Stimulated activated CD8-positive, alpha-beta memory T cell treated with anti-CD3 and anti-CD28 coated beads, Interleukin-15, amount 100 ng/mL, for 1 hour (primary cell): ENCODE data around the gene ZNF90.
"Not testable (repeated sequence)": the region's sequence is repeated elsewhere in the genome, so short reads cannot be mapped to it uniquely, and the experiment has no call there.

Source experiments
- DNase-seq: peaks from one replicate; pipeline ENCODE4 v3.0.0-alpha.2; 2020; ENCODE audit warnings: low read depth

ZNF90 gene

DNA sequence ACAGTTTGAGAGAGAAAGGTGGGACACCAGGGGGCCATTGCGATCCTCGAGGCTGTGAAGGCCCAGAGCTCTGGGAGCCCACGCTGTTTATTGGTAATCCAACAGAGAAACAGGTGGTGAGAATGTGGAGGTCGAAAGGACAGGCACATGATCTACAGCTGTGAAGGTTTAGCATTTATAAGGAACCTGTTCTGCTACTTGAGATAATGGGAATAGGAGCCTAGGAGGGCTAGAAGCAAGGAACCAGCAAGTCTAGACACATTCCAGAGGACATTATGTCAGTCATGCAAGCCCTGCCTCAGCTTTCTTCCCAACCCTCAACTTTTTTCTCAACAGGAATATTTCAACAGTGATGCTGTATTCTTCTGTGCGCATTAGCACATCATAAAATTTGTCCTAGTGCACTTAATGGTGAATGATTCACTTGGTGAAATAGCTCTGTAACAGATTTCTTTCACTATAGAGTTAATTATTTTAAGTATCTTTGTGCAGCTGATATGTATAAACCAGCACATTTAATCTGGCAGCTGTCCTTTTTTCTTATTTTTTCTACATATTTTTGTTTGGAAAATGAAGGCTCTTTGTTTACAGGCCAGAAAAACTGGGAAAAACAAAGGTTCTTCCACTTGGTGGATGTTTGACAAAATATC lies 25.4 kb downstream of the ZNF90 start:
- DNase-seq, result no peak

GRCh38 chr19:20107301-20107700 lies 29.5 kb downstream of the ZNF90 start:
- no peak for DNase-seq

- not testable (repeated sequence) for DNase-seq
Observed at GRCh38 chr19:20118064-20118839, 40.5 kb downstream of the ZNF90 start.

- no peak for DNase-seq
Observed at GRCh38 chr19:20124879-20125278, 47.1 kb downstream of the ZNF90 start.

- DNase-seq, result not testable (repeated sequence)
Observed at GRCh38 chr19:20132933-20133332, 55.1 kb downstream of the ZNF90 start.

- DNase-seq, result not testable (repeated sequence)
Observed at GRCh38 chr19:20137714-20138113, 59.9 kb downstream of the ZNF90 start.

GRCh38 chr19:20151617-20152145 lies 73.9 kb downstream of the ZNF90 start:
- DNase-seq, result no peak

- not testable (repeated sequence) for DNase-seq
Observed at GRCh38 chr19:20152506-20152905, 74.7 kb downstream of the ZNF90 start.

GRCh38 chr19:20153281-20153680 lies 75.5 kb downstream of the ZNF90 start:
- DNase-seq, result no peak

GRCh38 chr19:20154636-20155035 lies 76.8 kb downstream of the ZNF90 start:
- DNase-seq, result no peak

GRCh38 chr19:20162821-20163220 lies 85.0 kb downstream of the ZNF90 start:
- no peak for DNase-seq

- no peak for DNase-seq
Observed at GRCh38 chr19:20164456-20164855, 86.7 kb downstream of the ZNF90 start.

DNA sequence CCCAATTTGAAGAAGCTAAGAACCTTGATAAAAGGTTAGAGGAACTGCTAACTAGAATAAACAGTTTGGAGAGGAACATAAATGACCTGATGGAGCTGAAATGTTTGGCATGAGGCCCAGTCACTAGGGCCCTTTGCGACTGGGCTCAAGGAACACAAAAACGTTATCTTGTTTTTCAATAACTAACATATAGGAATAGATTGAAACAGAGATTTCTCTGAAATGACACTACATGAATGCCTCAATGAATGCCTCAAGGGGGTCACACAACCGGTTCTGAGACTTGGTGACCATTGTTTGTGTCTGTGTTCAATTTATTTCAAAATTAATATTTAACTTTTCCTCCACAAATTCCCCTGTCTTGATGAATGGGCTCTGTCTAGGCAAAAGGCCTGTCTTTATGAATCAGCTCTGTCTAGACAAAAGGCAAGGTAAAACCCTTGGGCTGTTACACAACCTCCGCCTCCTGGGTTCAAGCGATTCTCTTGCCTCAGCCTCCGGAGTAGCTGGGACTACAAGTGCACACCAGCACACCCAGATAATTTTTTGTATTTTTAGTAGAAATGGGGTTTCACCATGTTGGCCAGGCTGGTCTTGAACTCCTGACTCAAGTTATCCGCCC lies 88.3 kb downstream of the ZNF90 start:
- no peak for DNase-seq

- peak; percentile 85 for DNase-seq
Observed at GRCh38 chr19:20167020-20167644, 89.3 kb downstream of the ZNF90 start, which contains the start of gene ZNF486. ZNF486 (plus strand) TSS chr19:20167214; CDS start chr19:20167331, 117 bp downstream.

- no peak for DNase-seq
Observed at GRCh38 chr19:20167651-20168122, 89.9 kb downstream of the ZNF90 start.
